Testis (tissue), 3 donors: ENCODE results near the gene ISLR2. TPM values are rescaled to one million over a fixed set of nuclear protein-coding genes. Genes with fewer than 3 reads are reported as not detected.
A peak's percentile ranks its signal among the peaks of the same experiment; 100 is the strongest.

Source experiments
- DNase-seq: peaks from one replicate; pipeline ENCODE4 v3.0.0-alpha.2; 2019
- H3K27ac ChIP-seq, 2 donors: fragments of 200-600 bp; sonication (generic); one replicate each; pipeline ENCODE4 v1.5.1; 2019
- H3K27me3 ChIP-seq: fragments of 200-600 bp; sonication (generic); one replicate; pipeline ENCODE4 v1.5.1; 2019
- H3K36me3 ChIP-seq: fragments of 200-600 bp; sonication (generic); one replicate; pipeline ENCODE4 v1.5.1; 2017; ENCODE audit warnings: low read depth; ENCODE audit errors: missing control alignments
- H3K4me1 ChIP-seq: fragments of 200-600 bp; sonication (generic); one replicate; pipeline ENCODE4 v1.5.1; 2019
- H3K4me3 ChIP-seq, 2 donors: fragments of 200-600 bp; sonication (generic); one replicate each; pipeline ENCODE4 v1.5.1; 2017 to 2019
- H3K9me3 ChIP-seq: fragments of 200-600 bp; sonication (generic); one replicate; pipeline ENCODE4 v1.5.1; 2017
- CTCF ChIP-seq, 3 experiments: fragments of 450-650 bp in 2 of 3; fragments of 200-600 bp in 1 of 3; sonication (generic) in 1 of 3; IDR thresholded peaks; one replicate each; pipeline ENCODE4 v1.5.1; 2016 to 2019; ENCODE audit warnings: antibody characterized with exemption in 3 of 3, mild to moderate bottlenecking in 2 of 3, moderate library complexity in 1 of 3
- POLR2A ChIP-seq: fragments of 450-650 bp; IDR thresholded peaks from one replicate; pipeline ENCODE4 v1.6.1; 2017; ENCODE audit warnings: antibody characterized with exemption, mild to moderate bottlenecking, moderate library complexity
- WGBS, 2 donors: methylation state at CpG; one replicate each; pipeline ENCODE4 v1.1.5; 2018; 5-methylcytosine and 5-hydroxymethylcytosine counted together
- intact Hi-C: fragments of 100-400 bp; cut with DNase I; formaldehyde crosslinking; loops from one replicate; pipeline ENCODE4 v1.15.1; 2023; ENCODE audit warnings: low total_unique reads
- polyA plus RNA-seq: library from polyadenylated mRNA; stranded (reverse); fragments of 350-450 nt; fragmentation: Illumina TruSeq; extraction: RNeasy Lipid Tissue Mini Kit (QIAGEN cat#74804); gene quantifications from one replicate; pipeline ENCODE4 v1.2.3, GENCODE V29; 2014; ENCODE audit warnings: low read depth, low replicate concordance; ENCODE audit not compliant: insufficient read depth
- total RNA-seq, 2 donors: library from RNA; depleted of rRNA; stranded (reverse); fragments of >200 nt; gene quantifications; one replicate each; pipeline ENCODE4 v1.2.3, GENCODE V29; 2016

The ISLR2 gene
- total and polyA plus RNA-seq, 3 donors from 2014 or later: 12.8 to 26.1 (median 17.7) TPM

- H3K36me3 ChIP-seq: no peaks in the 10 kb centered on the region
- H3K4me3 ChIP-seq: peak overlapping the region in 1 of 2 donors; percentile 13
- H3K4me1 ChIP-seq: peaks cover 28% of the 10 kb centered on the region
- DNase-seq: no peak
- TF ChIP-seq CTCF (IDR thresholded peaks at IDR 0.05) (no peak), POLR2A (no peak)
- no peak overlapping the region for H3K27ac ChIP-seq
- WGBS, 2 donors: 27% methylated on average over 70 of the region's 71 CpGs; no CpG with 5 or more reads in 1 of the 2 donors
- H3K9me3 ChIP-seq: no peaks in the 10 kb centered on the region
- intact Hi-C loops: loop anchor here (10.0 kb wide), 1 partner anchor 149 kb away; no protein-coding TSS in a partner anchor
- H3K27me3 ChIP-seq: no peaks in the 10 kb centered on the region
These were observed 3.5 kb downstream of the ISLR2 start for GRCh38 chr15:74133694-74134386.

GRCh38 chr15:74134387-74135027 lies 4.1 kb downstream of the ISLR2 start:
- peak; percentile 20 to 43 (median 38) for TF ChIP-seq CTCF (IDR thresholded peaks at IDR 0.05)
- TF ChIP-seq POLR2A: no peak
- intact Hi-C loops: loop anchor here (10.0 kb wide), 1 partner anchor 150 kb away; no protein-coding TSS in a partner anchor
- Histone ChIP-seq H3K36me3 (no peaks in the 10 kb centered on the region), H3K4me1 (peaks cover 25% of the 10 kb centered on the region), H3K27me3 (no peaks in the 10 kb centered on the region), H3K9me3 (no peaks in the 10 kb centered on the region), H3K4me3 (no peak overlapping the region), H3K27ac (no peak overlapping the region)
- 43 to 59% methylated on average over 25 to 53 of the region's 53 CpGs for WGBS, 2 donors
- DNase-seq: peak; percentile 60

- Histone ChIP-seq H3K36me3 (no peaks in the 10 kb centered on the region), H3K4me1 (peaks cover 19% of the 10 kb centered on the region), H3K27me3 (no peaks in the 10 kb centered on the region), H3K9me3 (no peaks in the 10 kb centered on the region), H3K4me3 (peak overlapping the region in 1 of 2 donors; percentile 69), H3K27ac (no peak overlapping the region)
- intact Hi-C loops: loop anchor here (10.0 kb wide), 1 partner anchor 150 kb away; no protein-coding TSS in a partner anchor
- no peak for TF ChIP-seq POLR2A
- no peak for TF ChIP-seq CTCF (IDR thresholded peaks at IDR 0.05)
- 35 to 49% methylated on average over 27 of the region's 27 CpGs for WGBS, 2 donors
- DNase-seq: no peak
These were observed 4.7 kb downstream of the ISLR2 start for GRCh38 chr15:74135041-74135565.

- DNase-seq: no peak
- H3K4me1 ChIP-seq: peaks cover 13% of the 10 kb centered on the region
- no peaks in the 10 kb centered on the region for H3K36me3 ChIP-seq
- no peak for TF ChIP-seq POLR2A
- no peaks in the 10 kb centered on the region for H3K27me3 ChIP-seq
- H3K27ac ChIP-seq: peak overlapping the region in 1 of 2 donors; percentile 76
- peak overlapping the region; percentile 55 to 69 for H3K4me3 ChIP-seq
- intact Hi-C loops: loop anchor here (10.0 kb wide), 1 partner anchor 152 kb away; no protein-coding TSS in a partner anchor
- WGBS, 2 donors: 0 to 1% methylated on average over 9 to 26 of the region's 26 CpGs
- no peaks in the 10 kb centered on the region for H3K9me3 ChIP-seq
These were observed 6.1 kb downstream of the ISLR2 start for GRCh38 chr15:74136540-74136813.

- peak overlapping the region in 1 of 2 donors; percentile 76 for H3K27ac ChIP-seq
- intact Hi-C loops: loop anchor here (10.0 kb wide), 1 partner anchor 152 kb away; no protein-coding TSS in a partner anchor
- no peak for DNase-seq
- H3K4me1 ChIP-seq: peaks cover 13% of the 10 kb centered on the region
- H3K27me3 ChIP-seq: no peaks in the 10 kb centered on the region
- H3K4me3 ChIP-seq: peak overlapping the region; percentile 55 to 69
- no peaks in the 10 kb centered on the region for H3K36me3 ChIP-seq
- TF ChIP-seq CTCF (IDR thresholded peaks at IDR 0.05) (no peak), POLR2A (no peak)
- WGBS, 2 donors: 13 to 23% methylated on average over 18 of the region's 18 CpGs
- no peaks in the 10 kb centered on the region for H3K9me3 ChIP-seq
These were observed 6.6 kb downstream of the ISLR2 start for GRCh38 chr15:74136814-74137536.
